Effector memory CD4-positive, alpha-beta T cell (primary cell): ENCODE data around the gene RHOBTB3.
"Not testable (repeated sequence)": the region's sequence is repeated elsewhere in the genome, so short reads cannot be mapped to it uniquely, and the experiment has no call there.

Experiments used
- DNase-seq, 3 donors: peaks; one replicate each; pipeline ENCODE4 v3.0.0-alpha.2; 2020
- H3K27ac ChIP-seq: 2 replicates; pipeline ENCODE4 v1.7.0; 2013; ENCODE audit warnings: mild to moderate bottlenecking, low read length, moderate library complexity; ENCODE audit not compliant: insufficient read depth, poor library complexity, severe bottlenecking
- H3K27me3 ChIP-seq: replicated peaks from 2 replicates; pipeline ENCODE4 v1.7.0; 2013; ENCODE audit warnings: mild to moderate bottlenecking, low read length; ENCODE audit not compliant: insufficient read depth, control insufficient read depth, poor library complexity, severe bottlenecking
- H3K36me3 ChIP-seq: 2 replicates; pipeline ENCODE4 v1.7.0; 2013; ENCODE audit warnings: mild to moderate bottlenecking, low read length, moderate library complexity; ENCODE audit not compliant: control insufficient read depth, insufficient read depth
- H3K4me1 ChIP-seq: 2 replicates; pipeline ENCODE4 v1.7.0; 2013; ENCODE audit warnings: low read length, mild to moderate bottlenecking; ENCODE audit not compliant: control insufficient read depth, insufficient read depth, poor library complexity, severe bottlenecking
- H3K4me3 ChIP-seq: 2 replicates; pipeline ENCODE4 v1.7.0; 2013; ENCODE audit warnings: low read length, low read depth, mild to moderate bottlenecking; ENCODE audit not compliant: insufficient read depth, poor library complexity, severe bottlenecking
- H3K9me3 ChIP-seq: 2 replicates; pipeline ENCODE4 v1.7.0; 2013; ENCODE audit warnings: mild to moderate bottlenecking, low read length, moderate library complexity; ENCODE audit not compliant: control insufficient read depth

RHOBTB3 gene

DNA sequence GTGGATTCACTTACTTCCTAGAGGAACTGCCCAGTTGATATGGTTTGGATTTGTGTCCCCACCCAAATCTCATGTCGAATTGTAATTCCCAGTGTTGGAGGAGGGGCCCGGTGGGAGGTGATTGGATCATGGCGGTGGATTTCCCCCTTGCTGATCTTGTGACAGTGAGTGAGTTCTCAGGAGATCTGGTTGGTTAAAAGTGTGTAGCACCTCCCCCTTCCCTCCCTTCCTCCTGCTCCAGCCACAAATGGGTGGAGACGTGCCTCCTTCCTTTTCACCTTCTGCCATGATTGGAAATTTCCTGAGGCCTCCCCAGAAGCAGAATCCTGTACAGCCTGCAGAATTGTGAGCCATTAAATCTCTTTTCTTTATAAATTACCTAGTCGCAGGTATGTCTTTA lies 17.9 kb upstream of the RHOBTB3 start:
- H3K27me3 ChIP-seq, H3K4me3 ChIP-seq, H3K9me3 ChIP-seq, DNase-seq, H3K27ac ChIP-seq, H3K36me3 ChIP-seq: not testable (repeated sequence)
- peaks cover 11% of the 10 kb centered on the region for H3K4me1 ChIP-seq

DNA sequence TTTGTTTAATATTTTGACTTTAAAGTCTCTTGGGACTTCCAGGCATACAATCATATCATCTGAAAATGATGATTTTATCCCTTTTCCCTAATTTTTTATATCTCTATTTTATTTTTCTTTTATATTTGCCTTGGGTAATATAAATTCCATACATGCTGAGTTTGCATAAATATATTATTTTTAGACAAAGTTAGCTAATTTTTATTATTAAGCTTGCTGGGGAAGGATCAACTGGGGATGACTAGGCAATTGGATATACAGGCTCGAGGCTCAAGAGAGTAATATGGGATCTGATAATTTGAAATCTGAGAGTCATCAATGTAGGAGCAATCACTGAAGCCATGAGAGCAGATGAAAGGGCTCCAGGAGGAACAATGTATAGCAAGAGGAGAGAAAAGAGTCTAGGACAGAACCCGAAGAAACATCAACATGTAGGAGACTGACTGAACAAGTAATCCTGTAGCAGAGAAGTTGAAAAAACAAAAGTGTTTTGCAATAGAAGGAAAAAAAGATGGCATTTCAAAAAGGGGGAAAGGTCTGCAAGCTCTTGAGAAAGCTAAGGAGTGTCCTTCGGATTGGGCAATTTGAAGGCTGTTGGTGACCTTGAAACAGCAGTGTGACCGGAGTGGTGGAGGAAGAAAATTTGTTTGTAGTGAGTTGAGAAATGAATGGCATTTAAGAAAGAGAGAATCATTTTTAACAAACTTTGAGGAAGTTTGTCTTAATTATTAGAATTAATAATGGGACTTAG lies 17.0 kb upstream of the RHOBTB3 start:
- no peaks in the 10 kb centered on the region for H3K36me3 ChIP-seq
- no peaks in the 10 kb centered on the region for H3K9me3 ChIP-seq
- H3K4me1 ChIP-seq = peaks cover 17% of the 10 kb centered on the region
- no peak overlapping the region for H3K27ac ChIP-seq
- no peak for DNase-seq
- no peaks in the 10 kb centered on the region for H3K27me3 ChIP-seq
- no peak overlapping the region for H3K4me3 ChIP-seq

DNA sequence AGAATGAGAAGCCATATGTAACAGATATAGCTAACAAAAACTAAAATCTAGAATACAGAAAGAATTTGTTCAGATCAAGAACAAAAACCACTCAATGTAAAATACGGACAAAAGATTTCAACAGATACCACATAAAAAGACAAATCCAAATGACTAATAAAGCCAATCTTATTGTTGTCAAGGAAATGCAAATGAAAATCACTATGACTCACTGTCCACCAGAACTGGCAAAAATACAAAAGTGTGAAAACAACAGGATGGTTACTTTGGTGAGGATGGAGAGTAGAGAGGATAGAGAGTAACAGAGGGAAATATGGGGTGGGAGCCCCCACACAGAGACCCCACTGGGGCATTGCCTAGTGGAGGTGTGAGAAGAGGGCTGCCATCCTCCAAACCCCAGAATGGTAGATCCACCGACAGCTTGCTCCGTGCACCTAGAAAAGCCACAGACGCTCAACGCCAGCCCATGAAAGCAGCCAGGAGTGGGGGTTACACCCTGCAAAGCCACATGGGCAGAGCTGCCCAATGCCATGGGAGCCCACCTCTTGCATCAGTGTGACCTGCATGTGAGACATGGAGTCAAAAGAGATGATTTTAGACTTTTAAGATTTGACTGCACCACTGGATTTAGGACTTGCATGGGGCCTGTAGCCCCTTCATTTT lies 15.2 kb upstream of the RHOBTB3 start:
- H3K4me3 ChIP-seq = no peak overlapping the region
- DNase-seq = no peak
- H3K27me3 ChIP-seq = no peaks in the 10 kb centered on the region
- no peaks in the 10 kb centered on the region for H3K9me3 ChIP-seq
- H3K36me3 ChIP-seq = no peaks in the 10 kb centered on the region
- peaks cover 17% of the 10 kb centered on the region for H3K4me1 ChIP-seq
- no peak overlapping the region for H3K27ac ChIP-seq

DNA sequence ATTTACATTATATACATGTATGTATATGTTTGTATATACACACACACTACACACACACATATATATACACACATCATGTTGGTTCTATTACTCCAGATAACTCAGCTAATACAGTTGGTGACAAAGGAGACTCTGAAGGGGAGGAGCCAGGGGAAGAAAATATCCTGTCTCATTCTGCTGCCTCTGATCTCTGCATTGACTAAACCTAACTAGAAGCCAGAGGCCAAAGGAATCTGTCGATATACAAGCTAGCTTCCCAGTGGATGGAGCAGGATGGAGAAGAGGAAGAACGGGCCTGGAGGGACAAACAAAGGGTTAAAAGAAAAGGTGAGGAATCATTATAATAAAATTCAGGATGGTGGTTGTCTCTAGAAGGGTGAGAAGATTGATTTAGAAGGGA lies 13.7 kb upstream of the RHOBTB3 start:
- Histone ChIP-seq H3K36me3 (no peaks in the 10 kb centered on the region), H3K27me3 (no peaks in the 10 kb centered on the region), H3K9me3 (no peaks in the 10 kb centered on the region), H3K27ac (no peak overlapping the region), H3K4me3 (no peak overlapping the region), H3K4me1 (peaks cover 17% of the 10 kb centered on the region)
- no peak for DNase-seq

DNA sequence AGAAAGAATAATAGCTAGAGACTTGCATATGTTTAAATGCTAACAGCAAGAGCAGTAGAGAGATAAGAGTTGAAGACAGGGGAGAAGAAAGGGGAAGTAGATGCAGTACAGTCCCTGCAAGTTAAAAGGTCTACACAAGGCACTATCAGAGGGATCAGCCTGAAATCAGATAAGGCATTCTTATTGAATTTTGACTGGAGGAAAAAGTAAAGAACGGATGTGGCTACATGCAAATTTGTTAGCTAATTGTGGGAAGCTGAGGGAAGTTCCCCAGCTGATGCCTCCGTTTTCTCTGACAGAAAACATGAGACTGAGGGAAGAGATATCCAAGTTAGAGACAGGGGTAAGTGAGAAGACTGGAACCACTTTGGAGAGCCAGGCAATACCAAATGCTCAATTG lies 12.9 kb upstream of the RHOBTB3 start:
- Histone ChIP-seq H3K27me3 (no peaks in the 10 kb centered on the region), H3K4me1 (peaks cover 17% of the 10 kb centered on the region), H3K27ac (no peak overlapping the region), H3K36me3 (no peaks in the 10 kb centered on the region), H3K4me3 (no peak overlapping the region), H3K9me3 (no peaks in the 10 kb centered on the region)
- no peak for DNase-seq

DNA sequence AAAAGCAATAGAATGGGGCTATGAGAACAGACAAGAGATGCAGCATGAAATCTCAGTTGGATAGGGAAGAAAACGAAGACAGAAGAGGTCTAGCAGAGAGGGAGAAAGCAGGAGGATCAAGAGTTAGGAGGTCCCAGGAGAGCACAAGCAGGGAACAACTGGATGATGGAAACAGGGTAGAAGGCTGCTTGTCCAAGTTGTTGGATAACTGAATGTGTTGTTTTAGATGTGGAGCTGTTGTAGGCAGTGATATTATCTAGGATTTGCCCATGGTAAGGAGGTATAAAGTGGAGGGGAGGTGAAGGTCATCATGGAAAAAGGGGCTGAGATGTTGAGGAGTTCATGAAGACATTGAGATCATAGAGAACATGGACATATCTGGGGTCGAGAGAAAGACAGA lies 12.4 kb upstream of the RHOBTB3 start:
- Histone ChIP-seq H3K27me3 (no peaks in the 10 kb centered on the region), H3K4me3 (no peak overlapping the region), H3K9me3 (no peaks in the 10 kb centered on the region), H3K27ac (no peak overlapping the region), H3K4me1 (peaks cover 17% of the 10 kb centered on the region), H3K36me3 (no peaks in the 10 kb centered on the region)
- DNase-seq = no peak

DNA sequence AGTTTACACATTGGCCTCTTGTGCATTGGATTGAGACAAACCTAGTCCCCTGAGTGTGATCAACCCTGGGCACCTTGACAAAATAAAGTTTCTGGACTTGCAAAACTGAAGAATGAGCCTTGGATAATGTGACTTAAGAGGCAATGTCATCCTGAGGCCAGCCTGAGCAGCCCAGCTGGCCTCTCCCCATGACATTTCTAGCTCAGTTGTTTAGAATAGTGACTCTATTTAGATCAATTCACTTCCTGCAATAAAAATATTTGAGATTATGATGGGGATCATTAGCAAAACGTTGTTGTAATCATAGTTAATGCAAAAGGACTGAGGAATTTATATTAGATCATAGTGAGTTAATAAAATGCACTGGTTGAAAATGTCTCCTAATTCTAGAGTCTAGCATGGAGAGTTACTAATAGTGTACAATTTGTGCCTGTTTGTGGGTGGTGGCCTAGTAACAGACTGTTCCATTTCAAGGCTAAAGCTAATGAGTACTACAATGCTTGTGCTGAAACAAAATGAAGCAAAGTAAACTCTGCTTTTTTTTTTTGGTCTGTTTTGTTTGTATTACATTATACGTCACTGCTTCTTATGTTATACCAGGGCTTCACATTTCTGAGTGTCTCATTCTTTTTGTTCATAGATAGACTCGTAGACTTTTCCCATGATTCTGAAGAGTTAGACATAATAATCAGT lies 10.9 kb upstream of the RHOBTB3 start:
- no peaks in the 10 kb centered on the region for H3K36me3 ChIP-seq
- no peaks in the 10 kb centered on the region for H3K27me3 ChIP-seq
- no peak overlapping the region for H3K27ac ChIP-seq
- H3K4me1 ChIP-seq = peaks cover 17% of the 10 kb centered on the region
- no peak overlapping the region for H3K4me3 ChIP-seq
- H3K9me3 ChIP-seq = no peaks in the 10 kb centered on the region
- DNase-seq = no peak

DNA sequence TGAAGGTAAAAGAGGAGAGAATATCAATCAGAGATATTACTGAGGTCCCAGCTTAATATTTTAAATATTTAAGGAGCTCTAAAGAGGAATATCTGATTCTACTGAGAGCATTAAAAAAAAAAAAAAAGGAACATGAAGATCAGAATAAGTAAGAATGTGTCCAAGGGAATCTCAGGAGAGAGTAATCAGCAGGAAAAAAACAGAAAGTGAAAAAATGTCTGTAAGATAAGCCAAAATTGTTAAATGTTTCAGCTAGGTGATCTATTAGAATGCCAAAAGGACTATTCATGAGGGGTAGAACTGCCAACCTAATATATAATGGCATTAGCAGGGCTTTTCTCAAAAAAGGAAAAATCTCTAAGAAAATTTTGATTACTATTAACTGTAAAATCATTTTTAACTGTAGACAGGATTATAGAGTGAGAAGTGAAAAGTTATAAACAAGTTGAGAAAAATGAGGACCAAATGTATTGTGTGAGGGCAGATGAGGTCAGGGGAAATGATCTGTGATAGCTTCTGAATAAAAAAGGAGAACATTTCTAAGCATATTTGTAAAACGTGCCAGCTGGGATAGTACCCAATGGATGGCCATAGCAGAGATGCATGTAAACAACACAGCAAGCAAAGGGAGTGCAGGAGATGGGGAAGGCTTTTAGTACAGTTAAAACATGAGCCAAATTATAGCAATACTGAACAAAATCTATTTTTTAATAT lies 9.4 kb upstream of the RHOBTB3 start:
- no peak for DNase-seq

DNA sequence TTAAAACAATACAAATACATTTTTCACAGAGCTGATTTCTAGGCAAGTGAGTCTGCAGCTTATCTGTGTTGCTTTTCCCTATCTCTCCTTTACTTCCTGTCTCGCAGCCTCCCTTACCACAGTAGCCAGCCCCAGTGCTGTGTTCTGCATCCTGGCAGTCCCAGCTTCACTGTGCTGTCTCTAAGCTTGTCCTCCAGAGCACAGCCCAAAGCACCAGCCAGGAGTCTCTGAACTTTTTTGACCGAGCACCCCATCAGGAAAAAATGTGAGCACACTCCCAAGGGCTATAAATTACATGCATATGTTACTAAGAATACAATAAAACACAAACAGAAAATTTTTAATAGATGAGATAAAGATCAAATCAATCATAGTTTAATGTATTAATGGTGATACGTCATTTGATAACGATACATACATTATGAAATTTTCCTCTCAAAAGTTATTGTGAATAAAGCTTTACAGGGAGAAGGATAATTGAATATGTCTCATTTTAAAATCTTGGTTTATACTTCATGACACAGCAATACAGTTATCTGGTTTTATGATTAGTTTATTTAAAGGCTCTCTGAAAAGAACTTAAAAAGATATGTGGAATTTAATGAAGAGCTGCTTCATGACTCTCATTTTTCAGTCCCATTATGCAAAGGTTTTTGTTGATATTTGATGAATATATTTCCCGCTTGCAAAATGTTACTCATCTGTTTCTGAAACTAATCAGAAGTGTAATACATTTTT lies 7.3 kb upstream of the RHOBTB3 start:
- DNase-seq = no peak
- Histone ChIP-seq H3K27me3 (no peaks in the 10 kb centered on the region), H3K9me3 (no peaks in the 10 kb centered on the region), H3K4me1 (peaks cover under 1% of the 10 kb centered on the region), H3K4me3 (no peak overlapping the region), H3K36me3 (no peaks in the 10 kb centered on the region), H3K27ac (no peak overlapping the region)

More for the DNA sequence above, 9.4 kb upstream of the RHOBTB3 start:
- no peaks in the 10 kb centered on the region for H3K27me3 ChIP-seq
- H3K4me3 ChIP-seq = no peak overlapping the region
- H3K36me3 ChIP-seq = no peaks in the 10 kb centered on the region
- H3K27ac ChIP-seq = no peak overlapping the region
- H3K4me1 ChIP-seq = peaks cover 17% of the 10 kb centered on the region
- no peaks in the 10 kb centered on the region for H3K9me3 ChIP-seq
